ENCODE data around the gene CDC40.
"Not testable (repeated sequence)": the region's sequence is repeated elsewhere in the genome, so short reads cannot be mapped to it uniquely, and the experiment has no call there.

CDC40 gene

GRCh38 chr6:110271732-110272022 lies 91.5 kb downstream of the CDC40 start:
- H3K27me3 ChIP-seq (ENCODE audit: insufficient read depth, poor library complexity, severe bottlenecking): peaks cover 2% of the 10 kb centered on the region
- no peak for TF ChIP-seq POLR2AphosphoS5 (IDR thresholded peaks at IDR 0.05; ENCODE audit: low read depth)
- TF ChIP-seq GABPA (IDR thresholded peaks at IDR 0.05; ENCODE audit: low read depth): no peak
- no peak for TF ChIP-seq REST (IDR thresholded peaks at IDR 0.05; ENCODE audit: insufficient replicate concordance, low read depth)
- H3K4me3 ChIP-seq (replicated peaks; ENCODE audit: insufficient read depth, low read length): no peak overlapping the region
- H3K27ac ChIP-seq (replicated peaks): no peak overlapping the region
- no peak for DNase-seq (ENCODE audit: low read depth in 1 of 2, low spot score in 1 of 2)

- not testable (repeated sequence) for H3K27ac ChIP-seq (replicated peaks); DNase-seq (ENCODE audit: low read depth in 1 of 2, low spot score in 1 of 2); H3K4me3 ChIP-seq (replicated peaks; ENCODE audit: insufficient read depth, low read length); H3K27me3 ChIP-seq (ENCODE audit: insufficient read depth, poor library complexity, severe bottlenecking)
Observed at GRCh38 chr6:110272781-110273180, 92.6 kb downstream of the CDC40 start.

- Histone ChIP-seq H3K27me3 (ENCODE audit: insufficient read depth, poor library complexity, severe bottlenecking) (peaks cover 2% of the 10 kb centered on the region), H3K4me3 (replicated peaks; ENCODE audit: insufficient read depth, low read length) (no peak overlapping the region), H3K27ac (replicated peaks) (no peak overlapping the region)
- no peak for DNase-seq (ENCODE audit: low read depth in 1 of 2, low spot score in 1 of 2)
- TF ChIP-seq POLR2AphosphoS5 (IDR thresholded peaks at IDR 0.05; ENCODE audit: low read depth) (no peak), SPI1 (IDR thresholded peaks at IDR 0.05; ENCODE audit: borderline replicate concordance, low read depth) (no peak), REST (IDR thresholded peaks at IDR 0.05; ENCODE audit: insufficient replicate concordance, low read depth) (no peak), GABPA (IDR thresholded peaks at IDR 0.05; ENCODE audit: low read depth) (no peak), CTCF (IDR thresholded peaks at IDR 0.05; ENCODE audit: insufficient read depth, low read length) (no peak)
Observed at GRCh38 chr6:110277100-110277665, 97.0 kb downstream of the CDC40 start.

All from HL-60 (cell line).